ENCODE data around the gene GNG7.
"Not testable (repeated sequence)": the region's sequence is repeated elsewhere in the genome, so short reads cannot be mapped to it uniquely, and the experiment has no call there.

GNG7 gene

GRCh38 chr19:2476451-2477140 lies 225.9 kb downstream of the GNG7 start:
- H3K27me3 ChIP-seq (replicated peaks in 2 of 5; ENCODE audit: control insufficient read depth in 4 of 5, insufficient read depth in 5 of 5, low read length in 4 of 5): no peaks in the 10 kb centered on the region
- peaks cover 0 to 5% (median 0%) of the 10 kb centered on the region in 4 experiments for H3K36me3 ChIP-seq (ENCODE audit: control insufficient read depth in 4 of 4, insufficient read depth in 4 of 4, low read length in 3 of 4)
- WGBS (ENCODE audit: insufficient coverage): under 1% methylated on average over 39 of the region's 42 CpGs
- peak in 2 of 3 donors; percentile 70 to 74 for DNase-seq
- peak overlapping the region in 1 of 2 experiments; percentile 80 for H3K27ac ChIP-seq (ENCODE audit: insufficient read depth in 1 of 2, low read depth in 1 of 2, low read length in 2 of 2, poor library complexity in 1 of 2, severe bottlenecking in 2 of 2)
- H3K9me3 ChIP-seq (ENCODE audit: control extremely low read depth in 1 of 5, control insufficient read depth in 4 of 5, insufficient read depth in 2 of 5, low read depth in 1 of 5, low read length in 4 of 5): no peaks in the 10 kb centered on the region
- CTCF ChIA-PET: interaction anchor here (0.6 to 4.9 kb wide), 14 partner anchors 14 to 472 kb away, joined by 3 to 29 read pairs (median 4); no protein-coding TSS in a partner anchor
- H3K4me1 ChIP-seq (ENCODE audit: control extremely low read depth in 1 of 4, control insufficient read depth in 4 of 4, insufficient read depth in 4 of 4, low read length in 3 of 4): peaks cover 2 to 58% (median 51%) of the 10 kb centered on the region in 4 experiments
- peak overlapping the region; percentile 70 to 99 (median 91) for H3K4me3 ChIP-seq (ENCODE audit: control insufficient read depth in 1 of 7, extremely low read depth in 1 of 7, insufficient read depth in 4 of 7, low read depth in 2 of 7, low read length in 6 of 7)
- POLR2A ChIA-PET: interaction anchor here (0.7 to 3.5 kb wide), 37 partner anchors 12 to 560 kb away, joined by 3 to 21 read pairs (median 5); partner anchors contain the start of gene LMNB2

DNA sequence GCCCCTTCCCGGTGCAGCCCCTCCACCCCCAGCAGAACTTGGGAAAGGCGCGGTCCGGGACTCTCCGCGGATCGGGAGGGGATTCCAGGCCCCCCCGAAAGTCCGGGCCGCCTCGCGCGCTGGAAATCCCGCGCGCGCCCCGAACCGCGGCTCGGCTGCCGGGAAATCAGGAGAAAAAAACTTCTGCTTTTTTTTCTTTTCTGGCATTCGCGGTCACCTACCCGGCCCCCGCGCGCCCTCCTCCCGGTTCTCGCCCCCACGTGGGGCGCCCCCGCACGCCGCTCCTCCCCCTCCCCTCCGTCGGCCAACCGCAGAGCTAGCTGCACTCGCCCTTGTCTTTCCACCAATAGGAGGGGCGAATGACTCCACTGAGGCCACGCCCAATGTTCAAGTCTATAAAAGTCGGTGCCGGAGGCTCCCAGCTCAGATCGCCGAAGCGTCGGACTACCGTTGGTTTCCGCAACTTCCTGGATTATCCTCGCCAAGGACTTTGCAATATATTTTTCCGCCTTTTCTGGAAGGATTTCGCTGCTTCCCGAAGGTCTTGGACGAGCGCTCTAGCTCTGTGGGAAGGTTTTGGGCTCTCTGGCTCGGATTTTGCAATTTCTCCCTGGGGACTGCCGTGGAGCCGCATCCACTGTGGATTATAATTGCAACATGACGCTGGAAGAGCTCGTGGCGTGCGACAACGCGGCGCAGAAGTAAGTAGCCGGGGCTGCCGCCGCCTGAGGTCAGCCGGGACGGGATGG lies 226.6 kb downstream of the GNG7 start, which contains the start of gene GADD45B:
Gene GADD45B (plus strand): TSS at position 426 of the 749 bp plus-strand sequence. CDS start 232 bp downstream, at position 658.
- DNase-seq: peak; percentile 97 to 98 (median 97)
- under 1% methylated on average over 58 of the region's 70 CpGs for WGBS (ENCODE audit: insufficient coverage)
- peak within 1 kb of the TSS; percentile 75 to 99 (median 91) for H3K4me3 ChIP-seq (ENCODE audit: control insufficient read depth in 1 of 7, extremely low read depth in 1 of 7, insufficient read depth in 4 of 7, low read depth in 2 of 7, low read length in 6 of 7)
- ChIA-PET CTCF (interaction anchor here (0.6 to 4.9 kb wide), 13 partner anchors 15 to 164 kb away, joined by 3 to 29 read pairs (median 4); no protein-coding TSS in a partner anchor), POLR2A (interaction anchor here (0.6 to 3.5 kb wide), 37 partner anchors 13 to 560 kb away, joined by 3 to 21 read pairs (median 5); partner anchors contain the start of gene LMNB2)
- H3K36me3 ChIP-seq (ENCODE audit: control insufficient read depth in 4 of 4, insufficient read depth in 4 of 4, low read length in 3 of 4): peaks cover 0 to 5% (median 0%) of the 10 kb centered on the region in 4 experiments
- H3K4me1 ChIP-seq (ENCODE audit: control extremely low read depth in 1 of 4, control insufficient read depth in 4 of 4, insufficient read depth in 4 of 4, low read length in 3 of 4): peaks cover 2 to 58% (median 51%) of the 10 kb centered on the region in 4 experiments
- H3K9me3 ChIP-seq (ENCODE audit: control extremely low read depth in 1 of 5, control insufficient read depth in 4 of 5, insufficient read depth in 2 of 5, low read depth in 1 of 5, low read length in 4 of 5): no peaks in the 10 kb centered on the region
- H3K27me3 ChIP-seq (replicated peaks in 2 of 5; ENCODE audit: control insufficient read depth in 4 of 5, insufficient read depth in 5 of 5, low read length in 4 of 5): no peaks in the 10 kb centered on the region
- H3K27ac ChIP-seq (ENCODE audit: insufficient read depth in 1 of 2, low read depth in 1 of 2, low read length in 2 of 2, poor library complexity in 1 of 2, severe bottlenecking in 2 of 2): peak within 1 kb of the TSS in 1 of 2 experiments; percentile 80

GRCh38 chr19:2475018-2475701 lies 227.3 kb downstream of the GNG7 start:
- 0% methylated on average over 29 of the region's 45 CpGs for WGBS (ENCODE audit: insufficient coverage)

GRCh38 chr19:2474232-2475017 lies 228.1 kb downstream of the GNG7 start:
- H3K27me3 ChIP-seq (replicated peaks in 2 of 5; ENCODE audit: control insufficient read depth in 4 of 5, insufficient read depth in 5 of 5, low read length in 4 of 5): no peaks in the 10 kb centered on the region
- CTCF ChIA-PET: interaction anchor here (0.8 to 3.1 kb wide), 12 partner anchors 18 to 162 kb away, joined by 3 to 18 read pairs (median 4); partner anchors contain the start of gene LMNB2
- H3K4me3 ChIP-seq (ENCODE audit: control insufficient read depth in 1 of 7, extremely low read depth in 1 of 7, insufficient read depth in 4 of 7, low read depth in 2 of 7, low read length in 6 of 7): peak overlapping the region in 6 of 7 experiments; percentile 32 to 96 (median 65)
- no peak overlapping the region for H3K27ac ChIP-seq (ENCODE audit: insufficient read depth in 1 of 2, low read depth in 1 of 2, low read length in 2 of 2, poor library complexity in 1 of 2, severe bottlenecking in 2 of 2)
- no peaks in the 10 kb centered on the region for H3K9me3 ChIP-seq (ENCODE audit: control extremely low read depth in 1 of 5, control insufficient read depth in 4 of 5, insufficient read depth in 2 of 5, low read depth in 1 of 5, low read length in 4 of 5)
- POLR2A ChIA-PET: interaction anchor here (1.4 to 2.1 kb wide), 3 partner anchors 14 to 125 kb away, joined by 3 to 17 read pairs (median 8); no protein-coding TSS in a partner anchor
- peak; percentile 89 to 92 (median 92) for DNase-seq
- H3K36me3 ChIP-seq (ENCODE audit: control insufficient read depth in 4 of 4, insufficient read depth in 4 of 4, low read length in 3 of 4): peaks cover 0 to 5% (median 0%) of the 10 kb centered on the region in 4 experiments
- WGBS (ENCODE audit: insufficient coverage): 9% methylated on average over 29 of the region's 60 CpGs
- H3K4me1 ChIP-seq (ENCODE audit: control extremely low read depth in 1 of 4, control insufficient read depth in 4 of 4, insufficient read depth in 4 of 4, low read length in 3 of 4): peaks cover 2 to 55% (median 48%) of the 10 kb centered on the region in 4 experiments

More at GRCh38 chr19:2475018-2475701, 227.3 kb downstream of the GNG7 start:
- ChIA-PET CTCF (interaction anchor here (0.6 to 4.9 kb wide), 10 partner anchors 16 to 147 kb away, joined by 3 to 29 read pairs (median 4); no protein-coding TSS in a partner anchor), POLR2A (interaction anchor here (0.6 to 3.5 kb wide), 22 partner anchors 13 to 164 kb away, joined by 3 to 21 read pairs (median 8); partner anchors contain the start of gene LMNB2)
- Histone ChIP-seq H3K4me1 (ENCODE audit: control extremely low read depth in 1 of 4, control insufficient read depth in 4 of 4, insufficient read depth in 4 of 4, low read length in 3 of 4) (peaks cover 2 to 58% (median 51%) of the 10 kb centered on the region in 4 experiments), H3K9me3 (ENCODE audit: control extremely low read depth in 1 of 5, control insufficient read depth in 4 of 5, insufficient read depth in 2 of 5, low read depth in 1 of 5, low read length in 4 of 5) (no peaks in the 10 kb centered on the region), H3K27me3 (replicated peaks in 2 of 5; ENCODE audit: control insufficient read depth in 4 of 5, insufficient read depth in 5 of 5, low read length in 4 of 5) (no peaks in the 10 kb centered on the region), H3K4me3 (ENCODE audit: control insufficient read depth in 1 of 7, extremely low read depth in 1 of 7, insufficient read depth in 4 of 7, low read depth in 2 of 7, low read length in 6 of 7) (peak overlapping the region in 6 of 7 experiments; percentile 32 to 96 (median 65)), H3K27ac (ENCODE audit: insufficient read depth in 1 of 2, low read depth in 1 of 2, low read length in 2 of 2, poor library complexity in 1 of 2, severe bottlenecking in 2 of 2) (peak overlapping the region in 1 of 2 experiments; percentile 5), H3K36me3 (ENCODE audit: control insufficient read depth in 4 of 4, insufficient read depth in 4 of 4, low read length in 3 of 4) (peaks cover 0 to 5% (median 0%) of the 10 kb centered on the region in 4 experiments)
- peak in 2 of 3 donors; percentile 79 to 84 for DNase-seq

GRCh38 chr19:2469915-2470200 lies 232.6 kb downstream of the GNG7 start:
- ChIA-PET CTCF (interaction anchor here (0.9 to 1.5 kb wide), 5 partner anchors 8 to 166 kb away, joined by 3 to 5 read pairs (median 4); partner anchors contain the start of gene LMNB2), POLR2A (interaction anchor here (0.7 kb wide), 1 partner anchor 147 kb away, joined by 3 read pairs; no protein-coding TSS in a partner anchor)
- H3K27me3 ChIP-seq (replicated peaks in 2 of 5; ENCODE audit: control insufficient read depth in 4 of 5, insufficient read depth in 5 of 5, low read length in 4 of 5); DNase-seq; H3K9me3 ChIP-seq (ENCODE audit: control extremely low read depth in 1 of 5, control insufficient read depth in 4 of 5, insufficient read depth in 2 of 5, low read depth in 1 of 5, low read length in 4 of 5); H3K27ac ChIP-seq (ENCODE audit: insufficient read depth in 1 of 2, low read depth in 1 of 2, low read length in 2 of 2, poor library complexity in 1 of 2, severe bottlenecking in 2 of 2); H3K4me3 ChIP-seq (ENCODE audit: control insufficient read depth in 1 of 7, extremely low read depth in 1 of 7, insufficient read depth in 4 of 7, low read depth in 2 of 7, low read length in 6 of 7); H3K36me3 ChIP-seq (ENCODE audit: control insufficient read depth in 4 of 4, insufficient read depth in 4 of 4, low read length in 3 of 4): not testable (repeated sequence)
- H3K4me1 ChIP-seq (ENCODE audit: control extremely low read depth in 1 of 4, control insufficient read depth in 4 of 4, insufficient read depth in 4 of 4, low read length in 3 of 4): peaks cover 0 to 21% (median 17%) of the 10 kb centered on the region in 4 experiments
- WGBS (ENCODE audit: insufficient coverage): 94% methylated on average over 8 of the region's 8 CpGs
